Small intestine (tissue), 16 donors: ENCODE results near the gene LTB4R2. TPM values are rescaled to one million over a fixed set of nuclear protein-coding genes. Genes with fewer than 3 reads are reported as not detected.

Experiments used
- DNase-seq, 2 donors: peaks; one replicate each; pipeline versions ENCODE4 v3.0.0 to v3.0.0-alpha.2; 2013
- FAIRE-seq: peaks from 2 replicates; lab custom pipeline; 2012; peaks lifted over from hg19 to GRCh38; lab: Jason Lieb, UNC
- H3K27ac ChIP-seq, 3 donors: one replicate each; pipeline ENCODE4 v1.5.1; 2013; ENCODE audit warnings: low read length in 2 of 3, mild to moderate bottlenecking in 2 of 3, control low read depth in 1 of 3, inconsistent platforms in 1 of 3, low read depth in 1 of 3, moderate library complexity in 1 of 3
- H3K27me3 ChIP-seq, 3 donors: one replicate each; pipeline ENCODE4 v1.6.1; 2013; ENCODE audit warnings: low read length in 3 of 3, inconsistent platforms in 1 of 3; ENCODE audit not compliant: control insufficient read depth in 3 of 3, insufficient read depth in 3 of 3
- H3K36me3 ChIP-seq, 3 donors: one replicate each; pipeline ENCODE4 v1.6.1; 2013; ENCODE audit warnings: low read length in 3 of 3, inconsistent platforms in 1 of 3, low read depth in 1 of 3, mild to moderate bottlenecking in 1 of 3, moderate library complexity in 1 of 3; ENCODE audit not compliant: control insufficient read depth in 3 of 3, insufficient read depth in 2 of 3
- H3K4me1 ChIP-seq, 3 donors: one replicate each; pipeline ENCODE4 v1.6.1; 2013; ENCODE audit warnings: low read length in 2 of 3, inconsistent platforms in 1 of 3, low read depth in 1 of 3, mild to moderate bottlenecking in 1 of 3, moderate library complexity in 1 of 3; ENCODE audit not compliant: control insufficient read depth in 3 of 3, insufficient read depth in 2 of 3
- H3K4me3 ChIP-seq, 3 donors: one replicate each; pipeline ENCODE4 v1.5.1; 2013; ENCODE audit warnings: low read length in 3 of 3, control low read depth in 1 of 3, inconsistent platforms in 1 of 3, low read depth in 1 of 3, mild to moderate bottlenecking in 1 of 3, moderate library complexity in 1 of 3
- H3K9me3 ChIP-seq, 2 donors: one replicate each; pipeline ENCODE4 v1.6.1; 2013; ENCODE audit warnings: low read depth in 1 of 2, low read length in 1 of 2; ENCODE audit not compliant: control insufficient read depth in 2 of 2, insufficient read depth in 1 of 2
- WGBS, 3 donors: extraction: QIAGEN DNeasy Blood & Tissue Kit; methylation state at CpG; one replicate each; pipeline ENCODE4 v1.1.7; 2013; 5-methylcytosine and 5-hydroxymethylcytosine counted together
- long read RNA-seq, 10 donors: transcript quantifications; one replicate each; lab custom pipeline, GENCODE V29; 2026
- polyA plus RNA-seq, 4 donors: library from polyadenylated mRNA; stranded (reverse) in 3 of 4; unstranded in 1 of 4; fragments of 200-250 nt in 3 of 4; fragments of 120-200 nt in 1 of 4; gene quantifications; one replicate each; pipeline versions ENCODE4 v1.2.1 to v1.2.3, GENCODE V29; 2013
- donor health status: healthy with polysubstance abuse.
- donor health status: control.
- donor health status: control.
- donor health status: Bipolar disorder and iron deficiency.
- donor health status: healthy.

LTB4R2 gene
- 1 to 10 TPM in 3 of 4 donors, under 1 TPM in 1; 0.89 to 4.7 (median 2.3) TPM for polyA plus RNA-seq
- long read RNA-seq, donor 1, result 0 reads
- long read RNA-seq, donor 2, partial matches to known transcripts, result 0 of 3 reads
- long read RNA-seq, donor 2, other reads (novel, unspliced or antisense), result 0 of 3 reads
- long read RNA-seq, donor 3, transcript LTB4R2-202 (1 exons, 3,092 nt), result major isoform, 6 of 8 reads
- long read RNA-seq, donor 3, partial matches to known transcripts, result 0 of 8 reads
- long read RNA-seq, donor 3, other reads (novel, unspliced or antisense), result 0 of 8 reads
- long read RNA-seq, donor 4, partial matches to known transcripts, result 0 of 2 reads
- long read RNA-seq, donor 4, other reads (novel, unspliced or antisense), result 0 of 2 reads
- long read RNA-seq, donor 5, partial matches to known transcripts, result 0 of 3 reads
- long read RNA-seq, donor 5, other reads (novel, unspliced or antisense), result 0 of 3 reads
- long read RNA-seq, donor 6, partial matches to known transcripts, result 0 of 3 reads
- long read RNA-seq, donor 6, other reads (novel, unspliced or antisense), result 0 of 3 reads
- long read RNA-seq, donor 7, result 0 reads
- long read RNA-seq, donor 8, partial matches to known transcripts, result 0 of 2 reads
- long read RNA-seq, donor 8, other reads (novel, unspliced or antisense), result 0 of 2 reads
- long read RNA-seq, donor 9, partial matches to known transcripts, result 0 of 2 reads
- long read RNA-seq, donor 9, other reads (novel, unspliced or antisense), result 0 of 2 reads
- long read RNA-seq, donor 10, transcript LTB4R2-202 (1 exons, 3,092 nt), result major isoform, 6 of 6 reads
- long read RNA-seq, donor 10, partial matches to known transcripts, result 0 of 6 reads
- long read RNA-seq, donor 10, other reads (novel, unspliced or antisense), result 0 of 6 reads

- WGBS, 3 donors, result 46 to 66% (median 47%) methylated on average over 5 of the region's 5 CpGs
These were observed at the start of gene LTB4R2 for GRCh38 chr14:24309538-24310264. TSS of gene LTB4R2 (plus strand) at chr14:24310140. CDS start at chr14:24310665, 525 bp downstream.

GRCh38 chr14:24260780-24261157 lies 49.2 kb upstream of the LTB4R2 start:
- FAIRE-seq, result no peak
- H3K4me1 ChIP-seq, result peaks cover 0 to 10% (median 0%) of the 10 kb centered on the region in 3 donors
- no peak overlapping the region for H3K4me3 ChIP-seq
- WGBS, 3 donors, result 78 to 82% (median 81%) methylated on average over 4 of the region's 4 CpGs
- no peak overlapping the region for H3K27ac ChIP-seq
- H3K27me3 ChIP-seq, result no peaks in the 10 kb centered on the region
- H3K36me3 ChIP-seq, result peaks cover 0 to 70% (median 0%) of the 10 kb centered on the region in 3 donors
- H3K9me3 ChIP-seq, result no peaks in the 10 kb centered on the region
- no peak for DNase-seq

More at GRCh38 chr14:24309538-24310264, at the start of gene LTB4R2:
- no peak for DNase-seq
- H3K4me1 ChIP-seq, result peaks cover 9 to 61% (median 15%) of the 10 kb centered on the region in 3 donors
- H3K9me3 ChIP-seq, result no peaks in the 10 kb centered on the region
- peaks cover 0 to 2% (median 0%) of the 10 kb centered on the region in 3 donors for H3K27me3 ChIP-seq
- H3K27ac ChIP-seq, result peak within 1 kb of the TSS; percentile 67 to 83 (median 74)
- H3K36me3 ChIP-seq, result peaks cover 16 to 54% (median 18%) of the 10 kb centered on the region in 3 donors
- no peak for FAIRE-seq
- H3K4me3 ChIP-seq, result peak within 1 kb of the TSS; percentile 12 to 54 (median 18)

- Histone ChIP-seq H3K4me3 (no peak overlapping the region), H3K27ac (no peak overlapping the region), H3K4me1 (peaks cover 0 to 3% (median 0%) of the 10 kb centered on the region in 3 donors), H3K27me3 (no peaks in the 10 kb centered on the region), H3K9me3 (no peaks in the 10 kb centered on the region), H3K36me3 (peaks cover 0 to 72% (median 3%) of the 10 kb centered on the region in 3 donors)
- DNase-seq, result no peak
- FAIRE-seq, result no peak
- 88 to 93% (median 89%) methylated on average over 20 of the region's 20 CpGs for WGBS, 3 donors
These were observed 48.5 kb upstream of the LTB4R2 start for GRCh38 chr14:24261256-24261968.

- Histone ChIP-seq H3K27me3 (no peaks in the 10 kb centered on the region), H3K4me3 (no peak overlapping the region), H3K4me1 (peaks cover 0 to 3% (median 0%) of the 10 kb centered on the region in 3 donors), H3K9me3 (no peaks in the 10 kb centered on the region), H3K36me3 (peaks cover 0 to 75% (median 9%) of the 10 kb centered on the region in 3 donors), H3K27ac (no peak overlapping the region)
- 92 to 97% (median 92%) methylated on average over 19 of the region's 19 CpGs for WGBS, 3 donors
- FAIRE-seq, result no peak
- no peak for DNase-seq
These were observed 48.0 kb upstream of the LTB4R2 start for GRCh38 chr14:24261969-24262327.

- Histone ChIP-seq H3K27me3 (no peaks in the 10 kb centered on the region), H3K27ac (no peak within 1 kb of the TSS), H3K4me3 (no peak within 1 kb of the TSS), H3K9me3 (no peaks in the 10 kb centered on the region), H3K36me3 (peaks cover 0 to 83% (median 10%) of the 10 kb centered on the region in 3 donors), H3K4me1 (no peaks in the 10 kb centered on the region)
- 79 to 89% (median 85%) methylated on average over 14 of the region's 14 CpGs for WGBS, 3 donors
- no peak for FAIRE-seq
- DNase-seq, result no peak
These were observed 46.9 kb upstream of the LTB4R2 start, which contains the start of gene TGM1 for GRCh38 chr14:24262821-24263733. TSS of gene TGM1 (minus strand) at chr14:24263177. CDS start at chr14:24262352, 825 bp downstream.

GRCh38 chr14:24263848-24264247 lies 46.1 kb upstream of the LTB4R2 start:
- FAIRE-seq, result no peak

GRCh38 chr14:24264298-24264697 lies 45.6 kb upstream of the LTB4R2 start:
- H3K36me3 ChIP-seq, result peaks cover 0 to 85% (median 10%) of the 10 kb centered on the region in 3 donors
- no peaks in the 10 kb centered on the region for H3K9me3 ChIP-seq
- no peaks in the 10 kb centered on the region for H3K27me3 ChIP-seq
- no peak for FAIRE-seq
- H3K4me1 ChIP-seq, result no peaks in the 10 kb centered on the region
- no peak overlapping the region for H3K27ac ChIP-seq
- H3K4me3 ChIP-seq, result no peak overlapping the region
- 80 to 88% (median 85%) methylated on average over 6 of the region's 6 CpGs for WGBS, 3 donors
- DNase-seq, result no peak

More at GRCh38 chr14:24263848-24264247, 46.1 kb upstream of the LTB4R2 start:
- H3K4me3 ChIP-seq, result no peak overlapping the region
- 73 to 81% (median 76%) methylated on average over 5 to 6 of the region's 6 CpGs for WGBS, 3 donors
- peaks cover 0 to 84% (median 10%) of the 10 kb centered on the region in 3 donors for H3K36me3 ChIP-seq
- no peaks in the 10 kb centered on the region for H3K4me1 ChIP-seq
- H3K27ac ChIP-seq, result no peak overlapping the region
- no peaks in the 10 kb centered on the region for H3K27me3 ChIP-seq
- no peaks in the 10 kb centered on the region for H3K9me3 ChIP-seq
- no peak for DNase-seq
